AG09319 (cell line): ENCODE data around the gene ADISSP.

Source experiments
- DNase-seq: peaks from one replicate; pipeline ENCODE4 v3.0.0-alpha.2; 2010; ENCODE audit warnings: low read depth; ENCODE audit errors: extremely low read depth
- TF ChIP-seq, protein P1 (sequence below): IDR thresholded peaks from 2 replicates; pipeline ENCODE4 v1.5.1; 2011; ENCODE audit warnings: low read depth, mild to moderate bottlenecking, inconsistent platforms, low read length, moderate library complexity

ADISSP gene

DNA sequence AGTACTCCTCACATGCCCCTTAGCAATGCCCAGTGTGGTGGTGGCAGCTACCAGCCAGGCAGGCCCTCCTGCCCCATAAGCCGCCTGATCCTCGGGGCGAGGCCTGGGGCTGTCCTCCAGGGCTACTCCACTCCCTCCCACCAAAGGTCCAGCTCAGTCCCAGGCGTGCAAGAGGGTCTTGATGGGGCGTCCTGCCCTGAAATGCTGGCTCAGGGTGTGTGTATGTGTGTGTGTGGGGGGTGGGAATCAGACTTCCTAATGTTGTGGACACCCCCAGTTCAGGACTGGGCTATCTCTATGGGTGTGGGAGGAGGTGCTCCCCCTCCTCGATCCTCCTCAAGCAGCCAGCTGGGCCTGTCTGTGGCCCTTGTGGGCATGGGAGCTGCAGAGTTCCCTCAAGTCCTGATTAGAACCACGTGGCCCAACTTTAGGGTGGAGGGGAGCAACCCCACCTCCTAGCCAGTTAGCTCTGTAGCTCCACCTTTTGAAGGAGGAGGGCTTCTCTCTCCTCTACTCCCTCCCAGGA is 27.6 kb downstream of the ADISSP start:
- TF ChIP-seq, protein P1, sequence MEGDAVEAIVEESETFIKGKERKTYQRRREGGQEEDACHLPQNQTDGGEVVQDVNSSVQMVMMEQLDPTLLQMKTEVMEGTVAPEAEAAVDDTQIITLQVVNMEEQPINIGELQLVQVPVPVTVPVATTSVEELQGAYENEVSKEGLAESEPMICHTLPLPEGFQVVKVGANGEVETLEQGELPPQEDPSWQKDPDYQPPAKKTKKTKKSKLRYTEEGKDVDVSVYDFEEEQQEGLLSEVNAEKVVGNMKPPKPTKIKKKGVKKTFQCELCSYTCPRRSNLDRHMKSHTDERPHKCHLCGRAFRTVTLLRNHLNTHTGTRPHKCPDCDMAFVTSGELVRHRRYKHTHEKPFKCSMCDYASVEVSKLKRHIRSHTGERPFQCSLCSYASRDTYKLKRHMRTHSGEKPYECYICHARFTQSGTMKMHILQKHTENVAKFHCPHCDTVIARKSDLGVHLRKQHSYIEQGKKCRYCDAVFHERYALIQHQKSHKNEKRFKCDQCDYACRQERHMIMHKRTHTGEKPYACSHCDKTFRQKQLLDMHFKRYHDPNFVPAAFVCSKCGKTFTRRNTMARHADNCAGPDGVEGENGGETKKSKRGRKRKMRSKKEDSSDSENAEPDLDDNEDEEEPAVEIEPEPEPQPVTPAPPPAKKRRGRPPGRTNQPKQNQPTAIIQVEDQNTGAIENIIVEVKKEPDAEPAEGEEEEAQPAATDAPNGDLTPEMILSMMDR = no peak

DNA sequence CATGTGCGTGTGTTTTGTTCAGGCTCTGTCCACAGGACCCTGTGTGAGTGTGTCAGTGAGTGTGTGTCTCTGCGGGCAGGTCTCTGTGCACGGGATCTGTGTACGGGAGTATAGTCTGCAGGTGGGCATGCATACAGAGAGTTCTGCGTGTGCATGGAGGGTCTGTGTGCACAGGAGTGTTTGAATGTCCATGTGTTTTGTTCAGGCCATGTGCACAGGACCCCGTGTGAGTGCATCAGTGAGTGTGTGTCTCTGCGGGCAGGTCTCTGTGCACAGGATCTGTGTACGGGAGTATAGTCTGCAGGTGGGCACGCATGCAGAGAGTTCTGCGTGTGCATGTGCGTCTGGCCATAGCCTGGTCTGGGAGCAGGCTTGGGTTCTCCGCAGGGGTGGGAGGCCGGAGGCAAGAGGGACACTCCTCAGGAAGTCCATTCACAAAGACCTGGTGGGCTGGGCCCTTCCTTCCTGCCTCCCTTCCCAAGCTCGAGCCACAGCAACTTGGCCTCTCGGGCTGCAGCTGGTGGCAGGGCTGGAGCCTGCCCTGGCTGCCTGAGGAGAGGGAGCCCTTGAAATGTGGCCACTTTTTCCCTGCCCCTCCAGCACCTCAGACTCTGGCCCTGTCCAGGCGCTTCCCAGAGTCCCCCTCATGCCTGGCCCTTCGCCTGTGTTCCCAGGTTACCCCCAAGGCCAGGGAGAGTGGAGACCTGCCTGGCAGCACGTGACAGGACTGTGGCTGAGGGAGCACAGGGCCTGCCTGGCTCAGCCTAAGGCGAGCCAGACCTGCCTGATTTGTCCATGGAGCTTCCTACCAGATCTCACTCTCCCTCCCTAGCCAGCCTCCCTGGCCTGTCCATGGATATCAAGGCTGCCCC is 28.3 kb downstream of the ADISSP start:
- no peak for DNase-seq
- TF ChIP-seq, protein P1 = no peak

More for the DNA sequence above, 27.6 kb downstream of the ADISSP start:
- DNase-seq = no peak

DNA sequence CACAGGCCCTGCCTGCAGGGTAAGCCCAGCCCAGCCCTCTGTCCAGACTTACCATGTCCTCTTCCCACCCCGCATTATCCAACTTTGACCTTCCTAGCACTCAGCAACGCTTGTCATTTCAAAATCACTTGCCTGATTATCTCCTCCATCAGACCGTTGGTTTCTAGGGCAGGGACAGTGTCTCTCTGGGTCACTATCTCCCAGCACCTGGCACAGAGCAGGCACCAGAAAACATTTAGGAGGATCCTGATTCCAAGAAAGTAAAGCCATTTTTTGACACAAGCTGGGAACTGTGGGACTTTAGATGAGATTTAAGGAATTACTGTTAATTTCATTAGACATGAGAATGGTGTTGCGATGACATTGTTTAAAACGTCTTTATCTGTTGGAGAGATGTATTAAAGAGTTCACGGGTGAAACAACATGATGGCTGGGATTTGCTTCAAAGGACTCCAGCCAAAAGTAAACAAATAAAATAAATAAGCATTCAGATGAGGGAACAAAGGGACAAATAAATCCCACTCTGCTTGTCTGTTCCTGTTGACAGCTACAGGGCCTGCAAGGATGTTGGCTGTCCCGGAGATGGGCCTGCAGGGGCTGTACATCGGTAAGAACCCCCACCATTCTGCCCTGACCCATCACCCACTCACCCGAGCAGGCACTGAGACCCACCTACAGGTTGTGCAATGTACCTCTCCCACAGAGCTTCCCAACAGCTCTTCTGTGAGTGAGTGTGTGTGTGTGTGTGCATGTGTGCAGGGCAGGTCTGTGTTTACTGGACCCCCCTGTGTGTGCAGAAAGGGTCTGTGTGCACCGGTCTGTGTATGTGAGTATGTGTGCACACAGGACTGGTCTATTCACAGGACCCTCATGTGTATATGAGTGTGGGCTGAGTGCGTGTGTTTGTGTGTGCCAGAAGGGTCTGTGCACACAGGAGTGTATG is 29.2 kb downstream of the ADISSP start:
- TF ChIP-seq, protein P1 = no peak
- no peak for DNase-seq

DNA sequence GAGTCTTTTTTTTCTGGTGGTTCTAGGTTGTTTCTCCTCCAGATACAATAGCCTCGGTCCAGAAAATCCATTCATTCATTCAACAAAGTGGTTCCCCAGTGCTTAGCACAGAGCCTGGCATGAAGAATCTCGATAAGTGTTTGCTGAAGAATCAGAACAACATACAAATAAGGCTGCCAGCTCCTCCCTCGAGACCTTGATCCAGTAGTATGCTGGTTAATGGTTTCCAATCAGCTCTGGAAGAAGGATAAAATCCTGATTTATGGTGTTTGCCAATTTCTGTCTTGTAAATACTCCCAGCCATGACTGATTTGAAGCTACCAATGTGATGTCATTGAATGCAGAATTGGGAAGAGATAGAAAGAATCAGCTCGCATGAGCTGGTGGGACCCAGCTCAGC is 31.8 kb downstream of the ADISSP start:
- TF ChIP-seq, protein P1 = no peak
- DNase-seq = no peak

DNA sequence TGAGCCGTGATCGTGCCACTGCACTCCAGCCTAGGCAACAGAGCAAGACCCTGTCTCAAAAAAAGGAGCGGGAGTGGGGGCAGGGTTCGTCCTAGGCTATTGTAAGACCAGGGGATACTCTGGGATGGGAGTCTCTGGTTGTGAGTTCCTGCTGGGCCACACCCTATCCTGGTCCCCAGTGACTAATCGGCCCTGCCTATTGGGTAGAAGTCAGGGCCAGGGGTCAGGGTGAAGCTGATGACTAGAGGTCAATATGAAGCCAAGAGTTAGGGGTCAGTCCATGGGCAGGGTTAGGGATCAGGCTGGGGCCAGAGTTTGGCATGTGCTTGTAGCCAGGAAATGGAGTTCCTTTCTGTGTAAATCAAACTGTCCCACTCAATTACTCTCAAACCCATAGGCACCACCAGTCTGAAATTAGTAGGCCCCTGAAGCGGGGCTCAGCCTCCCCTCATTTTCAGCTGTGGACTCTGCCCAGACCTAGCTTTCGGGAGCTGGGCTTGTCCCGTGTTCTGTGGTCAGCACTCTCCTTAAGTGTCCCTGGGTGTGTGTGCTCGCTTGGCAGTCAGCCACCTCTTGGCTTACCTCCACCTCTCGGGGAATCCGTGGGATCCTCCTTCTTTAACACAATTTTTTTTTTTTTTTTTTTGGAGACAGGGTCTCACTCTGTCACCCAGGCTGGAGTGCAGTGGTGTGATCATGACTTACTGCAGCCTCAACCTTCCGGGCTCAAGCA is 33.3 kb downstream of the ADISSP start:
- TF ChIP-seq, protein P1 = no peak
- no peak for DNase-seq

DNA sequence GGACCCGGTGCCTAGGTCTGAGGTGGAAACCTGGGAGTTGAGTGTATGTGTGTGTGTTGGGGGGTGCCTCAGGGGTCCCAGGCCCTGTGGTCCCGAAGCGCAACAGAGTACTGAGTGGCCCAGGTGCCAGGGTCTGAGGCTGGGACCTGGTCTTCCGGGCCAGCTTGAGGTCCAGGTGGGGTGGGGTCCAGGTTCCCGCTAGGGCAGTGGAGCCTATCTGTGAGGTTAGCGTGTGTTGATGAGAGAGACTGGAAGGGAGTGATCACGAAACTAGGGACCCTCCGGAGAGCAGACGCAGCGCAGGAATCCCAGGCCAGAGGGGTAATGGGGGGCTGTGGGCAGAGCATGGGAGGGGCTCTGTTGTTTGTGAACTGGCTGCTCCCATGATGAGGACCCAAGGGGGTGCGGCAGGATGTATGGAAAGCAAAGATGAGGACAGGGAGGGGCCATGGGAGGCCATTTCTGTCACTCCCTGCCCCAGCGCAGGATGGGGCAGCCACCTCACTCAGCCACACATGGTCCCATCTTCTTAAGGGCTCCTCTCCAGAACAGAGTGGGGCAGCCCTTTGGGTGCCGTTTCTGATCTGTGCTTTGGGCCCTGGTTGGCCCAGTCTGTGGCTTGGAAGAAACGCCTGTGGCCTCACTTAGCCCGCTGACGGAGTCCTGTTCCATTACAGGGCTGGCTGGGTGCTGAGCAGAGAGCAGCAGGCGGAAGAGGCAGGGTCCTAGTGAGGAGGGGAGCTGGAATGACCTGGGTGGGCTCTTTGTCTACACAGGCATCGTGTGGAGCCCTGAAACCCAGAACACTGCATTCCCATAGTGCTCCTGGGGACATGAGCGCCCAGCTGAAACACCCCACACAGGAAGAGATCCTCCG is 34.2 kb downstream of the ADISSP start:
- TF ChIP-seq, protein P1 = no peak

More for the DNA sequence above, 34.2 kb downstream of the ADISSP start:
- no peak for DNase-seq
